GM12875 (cell line): Measurements from ENCODE around the gene PLXNA4.

ENCODE experiments used
- H3K4me3 ChIP-seq: one replicate; pipeline ENCODE4 v1.5.1; 2011; ENCODE audit warnings: low read depth, low read length, control low read depth
- TF ChIP-seq, protein P1 (sequence below): IDR thresholded peaks from 2 replicates; pipeline ENCODE4 v1.5.1; 2011; ENCODE audit warnings: low read depth, mild to moderate bottlenecking, control low read depth, inconsistent platforms, low read length, moderate library complexity, borderline replicate concordance; ENCODE audit not compliant: insufficient read depth

Gene PLXNA4

GRCh38 chr7:132220060-132220459, 356.2 kb downstream of the PLXNA4 start:
- TF ChIP-seq, protein P1, sequence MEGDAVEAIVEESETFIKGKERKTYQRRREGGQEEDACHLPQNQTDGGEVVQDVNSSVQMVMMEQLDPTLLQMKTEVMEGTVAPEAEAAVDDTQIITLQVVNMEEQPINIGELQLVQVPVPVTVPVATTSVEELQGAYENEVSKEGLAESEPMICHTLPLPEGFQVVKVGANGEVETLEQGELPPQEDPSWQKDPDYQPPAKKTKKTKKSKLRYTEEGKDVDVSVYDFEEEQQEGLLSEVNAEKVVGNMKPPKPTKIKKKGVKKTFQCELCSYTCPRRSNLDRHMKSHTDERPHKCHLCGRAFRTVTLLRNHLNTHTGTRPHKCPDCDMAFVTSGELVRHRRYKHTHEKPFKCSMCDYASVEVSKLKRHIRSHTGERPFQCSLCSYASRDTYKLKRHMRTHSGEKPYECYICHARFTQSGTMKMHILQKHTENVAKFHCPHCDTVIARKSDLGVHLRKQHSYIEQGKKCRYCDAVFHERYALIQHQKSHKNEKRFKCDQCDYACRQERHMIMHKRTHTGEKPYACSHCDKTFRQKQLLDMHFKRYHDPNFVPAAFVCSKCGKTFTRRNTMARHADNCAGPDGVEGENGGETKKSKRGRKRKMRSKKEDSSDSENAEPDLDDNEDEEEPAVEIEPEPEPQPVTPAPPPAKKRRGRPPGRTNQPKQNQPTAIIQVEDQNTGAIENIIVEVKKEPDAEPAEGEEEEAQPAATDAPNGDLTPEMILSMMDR: no peak
- H3K4me3 ChIP-seq: no peak overlapping the region

- H3K4me3 ChIP-seq: no peak overlapping the region
- TF ChIP-seq, protein P1: no peak
Observed at GRCh38 chr7:132218876-132219275, 357.4 kb downstream of the PLXNA4 start.

- H3K4me3 ChIP-seq: no peak overlapping the region
- TF ChIP-seq, protein P1: no peak
Observed at GRCh38 chr7:132216847-132217525, 359.3 kb downstream of the PLXNA4 start.

DNA sequence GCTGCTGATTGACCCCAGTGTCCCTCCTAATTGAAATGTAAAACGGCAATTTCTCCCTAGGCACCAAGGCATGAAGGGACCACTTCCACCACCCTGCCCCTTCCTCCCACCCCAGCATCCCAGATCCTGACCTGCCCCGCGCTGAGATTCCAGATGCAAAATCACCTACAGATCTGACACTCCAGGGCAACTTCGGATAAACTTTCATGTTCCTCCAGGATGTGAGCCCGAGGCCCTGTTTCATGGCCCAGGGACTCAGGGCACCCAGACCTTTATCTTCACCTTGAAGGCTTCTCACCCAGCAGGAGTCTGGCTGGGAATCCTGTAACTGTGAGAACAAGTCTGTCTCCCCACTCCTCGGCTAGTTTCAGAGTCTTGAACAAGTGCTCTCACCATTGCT, 361.8 kb downstream of the PLXNA4 start:
- TF ChIP-seq, protein P1: no peak
- H3K4me3 ChIP-seq: no peak overlapping the region

DNA sequence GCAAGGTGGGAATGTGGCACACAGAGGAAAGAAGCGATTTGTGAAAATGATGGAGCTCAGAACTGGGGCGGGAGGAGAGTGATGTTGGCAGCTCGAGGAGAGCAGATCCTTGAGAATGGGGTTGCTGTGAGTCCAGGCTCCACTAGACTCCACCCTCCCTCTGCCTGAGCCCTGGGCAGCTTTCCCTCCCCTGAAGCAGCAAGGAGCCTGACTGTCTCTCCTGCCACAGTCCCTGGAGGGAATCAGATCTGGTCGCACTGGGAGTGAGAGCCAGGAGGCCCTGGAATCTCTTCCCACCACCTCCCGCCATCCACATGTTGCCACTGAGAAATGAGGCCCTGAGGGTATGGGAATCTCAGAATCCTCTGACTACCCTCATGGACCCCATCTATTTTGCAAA, 362.7 kb downstream of the PLXNA4 start:
- TF ChIP-seq, protein P1: no peak
- H3K4me3 ChIP-seq: no peak overlapping the region

- TF ChIP-seq, protein P1: no peak
- no peak overlapping the region for H3K4me3 ChIP-seq
Observed at GRCh38 chr7:132211971-132212370, 364.3 kb downstream of the PLXNA4 start.

- TF ChIP-seq, protein P1: no peak
- H3K4me3 ChIP-seq: no peak overlapping the region
Observed at GRCh38 chr7:132210821-132211220, 365.4 kb downstream of the PLXNA4 start.
